ENCODE measurements around the gene ARMC2.

ARMC2 gene

GRCh38 chr6:108848116-108848868, at the start of gene ARMC2:
Gene ARMC2, plus strand, starts transcription at chr6:108848422. Its CDS starts 5,846 bp downstream, at chr6:108854268.
- TF ChIP-seq EZH2phosphoT487 (IDR thresholded peaks at IDR 0.05; ENCODE audit: borderline replicate concordance, low read length) (no peak), CTCF (IDR thresholded peaks at IDR 0.05; ENCODE audit: low read depth, low read length, poor library complexity, severe bottlenecking) (no peak)
- Histone ChIP-seq H3K27me3 (ENCODE audit: control insufficient read depth, low read length) (no peaks in the 10 kb centered on the region), H3K9me2 (replicated peaks; ENCODE audit: control insufficient read depth, low read length) (no peaks in the 10 kb centered on the region), H3K4me2 (ENCODE audit: low read length) (peak within 1 kb of the TSS; percentile 84), H3K79me2 (ENCODE audit: control insufficient read depth, low read length) (no peaks in the 10 kb centered on the region), H3K4me3 (ENCODE audit: low read length) (peak within 1 kb of the TSS; percentile 82), H3K4me1 (ENCODE audit: control insufficient read depth, low read length) (peaks cover 12% of the 10 kb centered on the region), H3F3A (ENCODE audit: control insufficient read depth, insufficient read depth) (no peaks in the 10 kb centered on the region), H3K27ac (ENCODE audit: low read depth, low read length) (no peak within 1 kb of the TSS), H3K9me3 (ENCODE audit: control insufficient read depth, insufficient read depth, low read length) (no peaks in the 10 kb centered on the region), H4K20me1 (ENCODE audit: control insufficient read depth, insufficient read depth, low read depth, low read length) (no peaks in the 10 kb centered on the region), H3K36me3 (ENCODE audit: control insufficient read depth, low read length) (no peaks in the 10 kb centered on the region)

GRCh38 chr6:108798670-108799353, 49.4 kb upstream of the ARMC2 start:
- TF ChIP-seq CTCF (IDR thresholded peaks at IDR 0.05; ENCODE audit: low read depth, low read length, poor library complexity, severe bottlenecking) = no peak
- TF ChIP-seq EZH2phosphoT487 (IDR thresholded peaks at IDR 0.05; ENCODE audit: borderline replicate concordance, low read length) = no peak

GRCh38 chr6:108799354-108799717, 48.9 kb upstream of the ARMC2 start:
- Histone ChIP-seq H3K79me2 (ENCODE audit: control insufficient read depth, low read length) (no peaks in the 10 kb centered on the region), H3K4me2 (ENCODE audit: low read length) (no peak overlapping the region), H4K20me1 (ENCODE audit: control insufficient read depth, insufficient read depth, low read depth, low read length) (no peaks in the 10 kb centered on the region), H3K27ac (ENCODE audit: low read depth, low read length) (no peak overlapping the region), H3K9me2 (replicated peaks; ENCODE audit: control insufficient read depth, low read length) (no peaks in the 10 kb centered on the region), H3K9me3 (ENCODE audit: control insufficient read depth, insufficient read depth, low read length) (no peaks in the 10 kb centered on the region), H3K27me3 (ENCODE audit: control insufficient read depth, low read length) (peaks cover 34% of the 10 kb centered on the region), H3K4me3 (ENCODE audit: low read length) (no peak overlapping the region), H3F3A (ENCODE audit: control insufficient read depth, insufficient read depth) (no peaks in the 10 kb centered on the region), H3K4me1 (ENCODE audit: control insufficient read depth, low read length) (peaks cover 5% of the 10 kb centered on the region), H3K36me3 (ENCODE audit: control insufficient read depth, low read length) (no peaks in the 10 kb centered on the region)
- TF ChIP-seq CTCF (IDR thresholded peaks at IDR 0.05; ENCODE audit: low read depth, low read length, poor library complexity, severe bottlenecking) = no peak
- no peak for TF ChIP-seq EZH2phosphoT487 (IDR thresholded peaks at IDR 0.05; ENCODE audit: borderline replicate concordance, low read length)

More at GRCh38 chr6:108798670-108799353, 49.4 kb upstream of the ARMC2 start:
- Histone ChIP-seq H3K36me3 (ENCODE audit: control insufficient read depth, low read length) (no peaks in the 10 kb centered on the region), H3K9me2 (replicated peaks; ENCODE audit: control insufficient read depth, low read length) (no peaks in the 10 kb centered on the region), H3K27ac (ENCODE audit: low read depth, low read length) (no peak overlapping the region), H3F3A (ENCODE audit: control insufficient read depth, insufficient read depth) (no peaks in the 10 kb centered on the region), H3K4me1 (ENCODE audit: control insufficient read depth, low read length) (peaks cover 5% of the 10 kb centered on the region), H3K4me2 (ENCODE audit: low read length) (no peak overlapping the region), H3K27me3 (ENCODE audit: control insufficient read depth, low read length) (peaks cover 34% of the 10 kb centered on the region), H3K4me3 (ENCODE audit: low read length) (no peak overlapping the region), H3K79me2 (ENCODE audit: control insufficient read depth, low read length) (no peaks in the 10 kb centered on the region), H4K20me1 (ENCODE audit: control insufficient read depth, insufficient read depth, low read depth, low read length) (no peaks in the 10 kb centered on the region), H3K9me3 (ENCODE audit: control insufficient read depth, insufficient read depth, low read length) (no peaks in the 10 kb centered on the region)

Data from DOHH2 (cell line).